Measurements from ENCODE around the gene TMEM178B. TPM values are rescaled to one million over a fixed set of nuclear protein-coding genes. Genes with fewer than 3 reads are reported as not detected.

Gene TMEM178B
- total and polyA plus RNA-seq, 8 donors = 0.42 to 3.0 (median 2.1) TPM

DNA sequence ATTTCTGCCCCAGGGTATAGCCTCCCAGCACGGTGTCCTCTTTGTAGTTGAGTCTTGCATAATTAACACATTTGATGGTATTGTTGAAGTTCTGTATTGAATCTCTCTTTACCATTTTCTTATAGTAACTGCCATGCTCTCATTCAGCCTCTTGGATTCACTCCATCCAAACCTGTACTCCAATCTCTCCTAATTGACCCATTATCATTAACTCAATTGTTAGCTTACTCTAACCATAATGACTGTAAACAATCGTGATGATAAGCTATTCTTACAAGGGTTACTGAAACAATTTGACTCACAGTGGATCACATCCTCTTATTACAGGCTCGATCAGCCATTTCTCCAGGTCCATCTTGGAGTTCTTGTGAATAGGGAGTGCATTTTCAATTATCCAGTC lies 285.4 kb downstream of the TMEM178B start:
- Histone ChIP-seq H3K4me3 (no peak overlapping the region), H3K27ac (no peak overlapping the region), H3K27me3 (no peaks in the 10 kb centered on the region), H3K4me1 (no peaks in the 10 kb centered on the region), H3K36me3 (no peaks in the 10 kb centered on the region), H3K9me3 (no peaks in the 10 kb centered on the region)
- whole genome bisulfite sequencing, 2 donors = 59 to 60% methylated on average over 3 of the region's 3 CpGs
- FAIRE-seq (no peak), DNase-seq (no peak), ATAC-seq (no peak)
- intact Hi-C loops (cut with DNase I) = no loop called here
- TF ChIP-seq, protein P1, sequence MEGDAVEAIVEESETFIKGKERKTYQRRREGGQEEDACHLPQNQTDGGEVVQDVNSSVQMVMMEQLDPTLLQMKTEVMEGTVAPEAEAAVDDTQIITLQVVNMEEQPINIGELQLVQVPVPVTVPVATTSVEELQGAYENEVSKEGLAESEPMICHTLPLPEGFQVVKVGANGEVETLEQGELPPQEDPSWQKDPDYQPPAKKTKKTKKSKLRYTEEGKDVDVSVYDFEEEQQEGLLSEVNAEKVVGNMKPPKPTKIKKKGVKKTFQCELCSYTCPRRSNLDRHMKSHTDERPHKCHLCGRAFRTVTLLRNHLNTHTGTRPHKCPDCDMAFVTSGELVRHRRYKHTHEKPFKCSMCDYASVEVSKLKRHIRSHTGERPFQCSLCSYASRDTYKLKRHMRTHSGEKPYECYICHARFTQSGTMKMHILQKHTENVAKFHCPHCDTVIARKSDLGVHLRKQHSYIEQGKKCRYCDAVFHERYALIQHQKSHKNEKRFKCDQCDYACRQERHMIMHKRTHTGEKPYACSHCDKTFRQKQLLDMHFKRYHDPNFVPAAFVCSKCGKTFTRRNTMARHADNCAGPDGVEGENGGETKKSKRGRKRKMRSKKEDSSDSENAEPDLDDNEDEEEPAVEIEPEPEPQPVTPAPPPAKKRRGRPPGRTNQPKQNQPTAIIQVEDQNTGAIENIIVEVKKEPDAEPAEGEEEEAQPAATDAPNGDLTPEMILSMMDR (IDR thresholded peaks at IDR 0.05) = no peak

DNA sequence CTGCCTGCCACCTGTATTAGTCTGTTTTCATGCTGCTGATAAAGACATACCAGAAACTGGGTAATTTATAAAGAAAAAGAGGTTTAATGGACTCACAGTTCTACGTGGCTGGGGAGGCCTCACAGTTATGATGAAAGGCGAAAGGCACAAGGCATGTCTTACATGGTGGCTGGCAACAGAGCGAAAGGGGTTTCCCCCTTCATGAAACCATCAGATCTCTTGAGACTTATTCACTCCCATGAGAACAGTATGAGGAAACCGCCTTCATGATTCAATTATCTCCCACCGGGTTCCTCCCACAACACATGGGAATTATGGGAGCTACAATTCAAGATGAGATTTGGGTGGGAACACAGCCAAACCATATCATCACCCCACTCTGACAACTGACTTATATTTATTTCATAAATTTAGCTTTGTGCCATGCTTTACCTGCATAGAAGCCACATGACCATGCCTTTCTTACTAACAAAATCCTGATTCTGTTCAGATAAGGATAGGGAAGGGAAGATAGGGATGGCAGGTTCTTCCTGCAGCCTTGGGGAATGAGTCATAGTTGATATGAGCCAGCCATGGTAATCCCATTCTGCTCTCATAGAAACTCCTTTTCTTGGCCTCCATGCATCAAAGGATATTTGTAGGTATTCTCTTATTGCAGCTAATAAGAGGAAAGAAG lies 286.0 kb downstream of the TMEM178B start:
- WGBS, 2 donors = 82 to 86% methylated on average over 5 of the region's 5 CpGs
- H3K27me3 ChIP-seq = no peaks in the 10 kb centered on the region
- TF ChIP-seq, protein P1 (IDR thresholded peaks at IDR 0.05) = no peak
- H3K4me3 ChIP-seq = no peak overlapping the region
- no peak for DNase-seq
- no peak for ATAC-seq
- H3K4me1 ChIP-seq = no peaks in the 10 kb centered on the region
- H3K9me3 ChIP-seq = no peaks in the 10 kb centered on the region
- intact Hi-C loops (cut with DNase I) = no loop called here
- H3K27ac ChIP-seq = no peak overlapping the region
- no peak for FAIRE-seq
- no peaks in the 10 kb centered on the region for H3K36me3 ChIP-seq

DNA sequence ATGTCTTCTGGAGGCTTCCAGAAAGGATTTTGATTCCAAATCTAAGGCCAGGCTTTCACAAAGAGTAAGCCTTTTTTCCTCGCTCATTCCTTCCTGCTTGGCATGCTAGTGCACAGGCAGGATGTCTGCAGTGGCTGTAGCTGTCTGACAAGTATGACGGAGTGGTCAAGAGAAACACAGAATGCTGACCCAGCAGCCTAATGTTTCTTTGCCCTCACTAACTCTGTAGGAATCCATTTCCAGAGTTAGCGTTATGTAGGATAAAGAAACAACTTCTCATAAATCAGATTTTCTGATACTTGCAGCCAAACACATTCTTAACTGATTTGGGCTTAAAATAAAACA lies 286.5 kb downstream of the TMEM178B start:
- DNase-seq (no peak), FAIRE-seq (no peak), ATAC-seq (no peak)
- Histone ChIP-seq H3K27me3 (no peaks in the 10 kb centered on the region), H3K9me3 (no peaks in the 10 kb centered on the region), H3K4me3 (no peak overlapping the region), H3K4me1 (no peaks in the 10 kb centered on the region), H3K27ac (no peak overlapping the region), H3K36me3 (no peaks in the 10 kb centered on the region)
- WGBS, 2 donors = 79 to 88% methylated on average over 3 of the region's 3 CpGs
- TF ChIP-seq, protein P1 (IDR thresholded peaks at IDR 0.05) = no peak
- intact Hi-C loops (cut with DNase I) = no loop called here

DNA sequence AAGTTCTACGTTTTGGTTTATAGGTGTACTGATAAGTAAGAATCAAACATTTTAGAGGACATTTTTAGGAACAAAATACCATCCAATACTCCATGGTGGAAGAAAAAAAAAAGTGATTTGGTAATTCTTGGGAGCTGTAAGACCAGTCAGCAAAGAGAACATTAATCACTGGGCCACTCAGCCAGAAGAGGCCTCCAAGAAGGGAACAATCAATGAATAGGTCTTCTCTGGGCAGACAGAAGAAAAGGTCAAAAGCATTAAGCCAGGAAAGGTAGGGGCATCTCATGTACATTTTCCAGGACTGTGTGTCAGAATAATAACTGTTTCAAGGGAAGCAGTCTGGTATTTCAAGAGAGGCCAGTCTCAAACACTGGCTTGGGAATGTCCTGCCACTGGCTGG lies 286.9 kb downstream of the TMEM178B start:
- Histone ChIP-seq H3K36me3 (no peaks in the 10 kb centered on the region), H3K27me3 (no peaks in the 10 kb centered on the region), H3K4me3 (no peak overlapping the region), H3K27ac (no peak overlapping the region), H3K4me1 (no peaks in the 10 kb centered on the region), H3K9me3 (no peaks in the 10 kb centered on the region)
- FAIRE-seq = no peak
- 44 to 60% methylated on average over 1 of the region's 1 CpG for WGBS, 2 donors
- no peak for DNase-seq
- ATAC-seq = no peak
- intact Hi-C loops (cut with DNase I) = no loop called here
- TF ChIP-seq, protein P1 (IDR thresholded peaks at IDR 0.05) = no peak

GRCh38 chr7:141361479-141361878 lies 287.6 kb downstream of the TMEM178B start:
- DNase-seq (no peak), FAIRE-seq (no peak), ATAC-seq (peak in 1 of 4 donors; percentile 20)
- Histone ChIP-seq H3K4me1 (no peaks in the 10 kb centered on the region), H3K9me3 (no peaks in the 10 kb centered on the region), H3K27me3 (no peaks in the 10 kb centered on the region), H3K27ac (no peak overlapping the region), H3K36me3 (no peaks in the 10 kb centered on the region), H3K4me3 (no peak overlapping the region)
- 54 to 60% methylated on average over 2 of the region's 2 CpGs for WGBS, 2 donors
- TF ChIP-seq, protein P1 (IDR thresholded peaks at IDR 0.05) = no peak
- intact Hi-C loops (cut with DNase I) = no loop called here
